Psoas muscle (tissue), 8 donors: Measurements from ENCODE around the gene ATAD3B. TPM values are rescaled to one million over a fixed set of nuclear protein-coding genes. Genes with fewer than 3 reads are reported as not detected.
"Not testable (repeated sequence)": the region's sequence is repeated elsewhere in the genome, so short reads cannot be mapped to it uniquely, and the experiment has no call there.

Experiments used
- ATAC-seq, 4 donors: fragments of 200-7000 bp; cut with Tn5 transposase; one replicate each; pipeline ENCODE4 v1.9.1; 2020; ENCODE audit warnings: moderate library complexity in 3 of 4, mild to moderate bottlenecking in 2 of 4
- DNase-seq, 2 donors: peaks; one replicate each; pipeline ENCODE4 v3.0.0-alpha.2; 2020
- H3K27ac ChIP-seq: fragments of 200-600 bp; one replicate; pipeline ENCODE4 v1.8.0; 2022
- H3K27me3 ChIP-seq, 3 donors: fragments of 200-600 bp in 1 of 3; one replicate each; pipeline versions ENCODE4 v1.6.1 to v1.8.0; 2013 to 2022; ENCODE audit warnings: low read length in 2 of 3, mild to moderate bottlenecking in 2 of 3, moderate library complexity in 1 of 3; ENCODE audit not compliant: insufficient read depth in 3 of 3
- H3K36me3 ChIP-seq, 2 donors: fragments of 200-600 bp in 1 of 2; one replicate each; pipeline versions ENCODE4 v1.6.1 to v1.8.0; 2013 to 2022; ENCODE audit warnings: low read depth in 1 of 2, mild to moderate bottlenecking in 1 of 2, moderate library complexity in 1 of 2; ENCODE audit not compliant: insufficient read depth in 1 of 2
- H3K4me1 ChIP-seq: fragments of 200-600 bp; one replicate; pipeline ENCODE4 v1.8.0; 2022
- H3K4me3 ChIP-seq: fragments of 200-600 bp; one replicate; pipeline ENCODE4 v1.8.0; 2022; ENCODE audit warnings: mild to moderate bottlenecking
- H3K9me3 ChIP-seq: fragments of 200-600 bp; one replicate; pipeline ENCODE4 v1.8.0; 2022
- CTCF ChIP-seq: fragments of 200-600 bp; IDR thresholded peaks from one replicate; pipeline ENCODE4 v1.8.0; 2022; ENCODE audit warnings: antibody characterized with exemption
- WGBS, 3 donors: extraction: QIAGEN DNeasy Blood & Tissue Kit; methylation state at CpG; one replicate each; pipeline versions ENCODE4 v1.1.6 to v1.1.7; 2013; 5-methylcytosine and 5-hydroxymethylcytosine counted together
- intact Hi-C, 2 donors: fragments of 100-400 bp; cut with DNase I; formaldehyde crosslinking; loops; one replicate each; pipeline versions ENCODE4 v1.11.0 to v1.14.2; 2022
- polyA plus RNA-seq, 3 donors: library from polyadenylated mRNA; stranded (reverse); fragments of 200-250 nt; gene quantifications; one replicate each; pipeline ENCODE4 v1.2.3, GENCODE V29; 2013
- total RNA-seq, 4 donors: library from RNA; stranded (reverse); fragmentation: NEBNext Ultra II Directional in 2 of 4; extraction: Animal tissue kit (Norgen Biotek cat#: 25700) in 2 of 4; gene quantifications; one replicate each; pipeline versions ENCODE4 v1.2.1 to v1.2.4, GENCODE V29; 2021 to 2023
- donor health status: healthy with polysubstance abuse.
- donor health status: DM: no; HTN: no; CAD: no; lungs with moderate emphysema.
- donor health status: Bipolar disorder and iron deficiency.
- donor health status: healthy.
- donor health status: DM: yes; HTN: yes; CAD: no.
- donor health status: DM: no; HTN: no; CAD: no.
- donor health status: DM: no; HTN: no; CAD: no.
- donor health status: DM: yes; HTN: yes; CAD: no.

Gene ATAD3B
- total and polyA plus RNA-seq, 7 donors, result 4.6 to 19.4 (median 9.8) TPM

- no peak for TF ChIP-seq CTCF
- Histone ChIP-seq H3K27ac (no peak overlapping the region), H3K36me3 (peaks cover 0 to 30% of the 10 kb centered on the region in 2 donors), H3K4me1 (peaks cover 14% of the 10 kb centered on the region), H3K27me3 (no peaks in the 10 kb centered on the region), H3K9me3 (peaks cover 5% of the 10 kb centered on the region), H3K4me3 (no peak overlapping the region)
- intact Hi-C loops, result no loop called here
- ATAC-seq, result no peak
- WGBS, 3 donors, result 92 to 97% (median 96%) methylated on average over 4 of the region's 4 CpGs
- no peak for DNase-seq
These were observed 60.4 kb downstream of the ATAD3B start for GRCh38 chr1:1531947-1532346.

DNA sequence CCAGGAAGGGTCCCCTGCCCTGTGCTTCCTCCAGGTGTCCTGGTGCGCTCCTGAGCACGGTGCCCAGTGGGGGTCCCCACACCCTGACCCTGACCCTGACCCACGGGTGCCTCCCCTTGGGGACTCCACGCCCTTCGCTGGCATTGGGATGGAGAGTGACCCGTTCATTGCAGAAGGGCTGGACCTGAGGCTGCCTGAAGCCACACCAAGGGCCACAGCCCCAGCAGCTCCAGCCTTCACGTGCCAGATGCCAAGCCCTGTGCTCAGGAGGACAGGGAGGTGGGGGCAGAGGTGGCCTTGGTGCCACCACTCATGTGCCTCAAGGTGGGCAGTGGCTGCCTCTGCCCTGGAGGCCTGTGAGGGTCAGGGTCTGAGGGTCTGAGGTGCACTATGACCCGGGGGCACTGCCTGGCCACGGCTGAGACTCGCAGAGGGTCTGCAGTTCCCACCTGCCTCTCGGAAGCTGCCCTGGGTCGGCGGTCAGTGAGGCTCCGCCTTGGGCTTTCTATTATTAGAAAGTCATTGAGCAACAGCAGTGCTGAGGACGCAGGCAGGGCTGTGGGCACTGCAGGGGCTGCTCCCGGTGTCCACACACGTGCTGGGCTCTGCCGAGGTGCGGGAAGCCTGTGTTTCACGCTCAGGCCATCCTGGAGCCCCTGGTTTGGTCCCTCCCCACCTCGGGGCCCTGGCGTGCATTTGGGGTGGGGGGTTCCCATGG, 61.8 kb downstream of the ATAD3B start:
- DNase-seq, result peak in 1 of 2 donors; percentile 72
- H3K9me3 ChIP-seq, H3K27me3 ChIP-seq, intact Hi-C loops, H3K4me3 ChIP-seq: not testable (repeated sequence)
- 43 to 62% (median 44%) methylated on average over 11 to 20 of the region's 22 CpGs for WGBS, 3 donors
- Histone ChIP-seq H3K4me1 (peaks cover 18% of the 10 kb centered on the region), H3K27ac (peak overlapping the region; percentile 58), H3K36me3 (peaks cover 0 to 16% of the 10 kb centered on the region in 2 donors)
- ATAC-seq, result peak; percentile 80 to 89 (median 83)

DNA sequence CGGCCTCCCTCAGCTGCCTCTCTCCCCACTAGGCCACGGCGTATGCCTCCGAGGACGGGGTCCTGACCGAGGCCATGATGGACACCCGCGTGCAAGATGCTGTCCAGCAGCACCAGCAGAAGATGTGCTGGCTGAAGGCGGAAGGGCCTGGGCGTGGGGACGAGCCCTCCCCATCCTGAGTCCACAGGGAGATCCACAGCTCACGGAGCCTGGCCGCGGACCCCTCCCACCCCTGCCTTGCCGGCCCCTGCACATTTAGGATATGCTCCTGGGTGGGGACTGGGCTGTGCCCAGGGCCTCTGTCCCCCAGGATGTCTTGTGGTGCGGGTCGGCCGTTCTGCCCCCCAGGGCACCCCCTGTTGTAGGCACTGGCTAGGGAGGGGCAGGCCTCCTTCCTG, 62.3 kb downstream of the ATAD3B start:
- Histone ChIP-seq H3K4me1 (peaks cover 18% of the 10 kb centered on the region), H3K36me3 (peaks cover 0 to 10% of the 10 kb centered on the region in 2 donors), H3K27ac (peak overlapping the region; percentile 46)
- DNase-seq, H3K4me3 ChIP-seq, intact Hi-C loops, H3K27me3 ChIP-seq, H3K9me3 ChIP-seq: not testable (repeated sequence)
- ATAC-seq, result peak in 1 of 4 donors; percentile 5
- 68 to 79% (median 77%) methylated on average over 9 to 18 of the region's 18 CpGs for WGBS, 3 donors

DNA sequence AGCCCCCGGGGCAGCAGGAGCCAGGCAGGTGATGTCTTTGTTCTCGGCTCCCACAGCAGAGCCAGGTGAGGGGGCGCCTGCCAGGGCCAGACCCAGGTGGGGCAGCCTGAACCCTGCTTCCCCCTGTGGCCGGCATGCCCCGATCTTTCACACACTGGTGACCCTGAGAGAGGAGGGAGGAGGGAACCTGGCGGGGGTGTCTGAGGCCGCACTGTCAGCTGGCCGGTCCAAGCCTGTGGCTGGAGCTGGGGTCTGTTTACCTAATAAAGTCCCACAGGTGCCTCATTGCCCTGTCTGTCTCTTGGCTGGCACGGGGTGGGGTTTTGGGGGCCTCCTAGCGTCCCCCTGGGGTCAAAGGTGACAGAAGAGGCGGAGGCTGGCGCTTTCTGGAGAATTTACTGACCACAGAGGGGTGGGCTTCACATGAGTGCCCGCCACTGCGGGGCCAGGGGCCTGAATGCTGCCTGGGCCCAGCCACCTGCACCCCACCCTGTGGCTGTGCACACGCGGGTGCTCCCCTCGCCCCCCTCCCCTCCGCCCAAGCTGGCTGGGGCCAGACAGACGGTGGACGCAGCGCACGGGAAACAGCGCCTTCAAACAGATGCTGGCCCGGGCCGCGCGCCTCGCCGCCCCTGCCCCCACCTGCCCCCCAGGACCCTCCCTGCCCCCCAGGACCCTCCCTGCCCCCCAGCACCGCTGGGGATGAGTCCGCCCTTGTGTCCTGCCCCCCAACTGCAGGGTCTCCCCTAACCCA, 63.0 kb downstream of the ATAD3B start:
- no peak for ATAC-seq
- intact Hi-C loops, result no loop called here
- DNase-seq, result no peak

More for the DNA sequence above, 63.0 kb downstream of the ATAD3B start:
- H3K27me3 ChIP-seq, result no peaks in the 10 kb centered on the region
- H3K9me3 ChIP-seq, result peaks cover 5% of the 10 kb centered on the region
- H3K4me1 ChIP-seq, result peaks cover 18% of the 10 kb centered on the region
- no peak for TF ChIP-seq CTCF
- 80 to 93% (median 89%) methylated on average over 19 to 31 of the region's 31 CpGs for WGBS, 3 donors
- H3K36me3 ChIP-seq, result peaks cover 0 to 6% of the 10 kb centered on the region in 2 donors
- H3K27ac ChIP-seq, result no peak overlapping the region
- H3K4me3 ChIP-seq, result no peak overlapping the region
